Measurements from ENCODE around the gene IL22RA2.

- TF ChIP-seq CTCF (IDR thresholded peaks at IDR 0.05) (no peak), POLR2A (IDR thresholded peaks at IDR 0.05) (no peak)
Observed at GRCh38 chr6:137171824-137172733, 1.4 kb downstream of the IL22RA2 start.
